ENCODE results near the gene TTC27. TPM values are rescaled to one million over a fixed set of nuclear protein-coding genes. Genes with fewer than 3 reads are reported as not detected.

TTC27 gene
- total RNA-seq, 1 donor from 2014 or later: 8.4 TPM

GRCh38 chr2:32656069-32656468, 28.2 kb downstream of the TTC27 start:
- intact Hi-C loops (cut with DNase I): no loop called here

DNA sequence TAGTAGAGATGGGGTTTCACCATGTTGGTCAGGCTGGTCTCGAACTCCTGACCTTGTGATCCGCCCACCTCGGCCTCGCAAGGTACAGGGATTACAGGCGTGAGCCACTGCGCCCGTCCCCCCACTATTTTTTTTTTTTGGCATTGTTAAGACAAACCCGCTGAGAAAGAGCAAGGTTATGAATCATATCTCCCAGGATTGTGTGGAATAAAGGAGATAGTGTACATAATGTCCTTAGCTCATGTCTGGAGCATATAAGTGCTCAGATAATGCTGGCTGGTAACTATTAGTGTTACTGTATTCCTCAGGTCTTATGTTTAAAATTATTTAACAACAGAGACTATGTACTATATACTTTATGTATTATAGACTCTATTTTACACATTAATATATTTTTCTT, 36.0 kb downstream of the TTC27 start:
- intact Hi-C loops (cut with DNase I): no loop called here
- DNase-seq (no peak), ATAC-seq (ENCODE audit: poor library complexity) (no peak)

More at GRCh38 chr2:32656069-32656468, 28.2 kb downstream of the TTC27 start:
- ATAC-seq (ENCODE audit: poor library complexity): no peak
- DNase-seq: no peak

DNA sequence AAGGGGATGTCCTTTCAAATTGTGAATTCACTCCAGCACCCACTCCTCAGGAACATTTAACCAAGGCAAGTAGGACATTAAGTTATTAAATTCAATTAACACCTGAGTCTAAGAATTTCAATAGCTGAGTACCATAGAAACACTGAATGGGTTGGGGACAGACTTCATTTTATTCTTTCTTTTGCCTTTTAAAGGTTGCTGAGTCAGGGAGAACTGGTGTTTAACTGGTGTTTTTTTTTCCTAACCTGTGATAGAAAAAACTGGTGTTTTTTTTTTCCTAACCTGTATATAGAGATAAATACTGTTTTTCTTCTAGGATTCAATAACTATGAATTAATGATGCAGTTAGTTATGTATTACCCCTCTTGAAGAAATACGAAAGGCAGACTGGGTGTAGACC, 38.9 kb downstream of the TTC27 start:
- intact Hi-C loops (cut with DNase I): no loop called here
- ATAC-seq (ENCODE audit: poor library complexity) (no peak), DNase-seq (no peak)

- ATAC-seq (ENCODE audit: poor library complexity) (no peak), DNase-seq (no peak)
- intact Hi-C loops (cut with DNase I): no loop called here
These were observed 40.4 kb downstream of the TTC27 start for GRCh38 chr2:32668254-32668653.

GRCh38 chr2:32671885-32672533, 44.2 kb downstream of the TTC27 start:
- intact Hi-C loops (cut with DNase I): no loop called here
- ATAC-seq (ENCODE audit: poor library complexity) (no peak), DNase-seq (no peak)

DNA sequence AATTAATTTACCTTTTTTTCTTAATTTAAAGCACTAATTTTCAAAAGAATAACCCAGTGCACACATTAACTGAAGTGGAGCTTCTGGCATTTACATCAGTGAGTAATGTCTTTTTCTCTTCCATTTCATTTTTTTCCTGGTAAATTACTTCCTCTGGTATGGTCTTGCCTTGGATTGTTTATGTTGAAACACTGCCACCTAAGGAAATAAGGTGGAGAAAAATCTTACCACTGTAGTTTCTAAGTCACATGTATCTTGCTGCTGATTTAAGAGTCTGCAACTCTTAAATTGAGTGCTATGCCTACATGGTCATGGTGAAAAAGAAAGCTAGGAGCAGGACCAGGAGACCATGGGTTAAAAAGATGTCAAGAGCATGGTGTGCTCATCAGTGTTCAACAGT, 51.0 kb downstream of the TTC27 start:
- intact Hi-C loops (cut with DNase I): no loop called here
- DNase-seq: no peak

DNA sequence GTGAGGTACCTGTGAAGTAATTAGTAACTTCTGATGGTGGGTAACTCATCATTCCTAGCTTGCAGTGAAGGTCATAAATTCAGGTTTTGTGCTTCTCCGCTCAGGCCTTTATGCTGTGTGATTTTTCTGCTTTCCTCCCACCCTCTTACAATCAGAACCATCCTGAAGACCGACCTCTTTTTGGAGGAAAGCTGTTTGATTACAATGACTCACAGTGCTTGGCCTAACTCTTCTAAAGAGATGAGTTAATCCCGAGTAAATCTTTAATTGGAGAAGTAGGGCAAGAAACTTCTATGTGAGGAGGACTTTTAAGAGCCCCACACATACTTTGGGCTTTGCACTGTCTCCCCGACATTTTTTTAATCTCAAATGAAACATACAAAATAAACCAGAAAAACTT, 53.1 kb downstream of the TTC27 start:
- DNase-seq (no peak), ATAC-seq (ENCODE audit: poor library complexity) (no peak)
- intact Hi-C loops (cut with DNase I): no loop called here

More for the DNA sequence above, 51.0 kb downstream of the TTC27 start:
- no peak for ATAC-seq (ENCODE audit: poor library complexity)

DNA sequence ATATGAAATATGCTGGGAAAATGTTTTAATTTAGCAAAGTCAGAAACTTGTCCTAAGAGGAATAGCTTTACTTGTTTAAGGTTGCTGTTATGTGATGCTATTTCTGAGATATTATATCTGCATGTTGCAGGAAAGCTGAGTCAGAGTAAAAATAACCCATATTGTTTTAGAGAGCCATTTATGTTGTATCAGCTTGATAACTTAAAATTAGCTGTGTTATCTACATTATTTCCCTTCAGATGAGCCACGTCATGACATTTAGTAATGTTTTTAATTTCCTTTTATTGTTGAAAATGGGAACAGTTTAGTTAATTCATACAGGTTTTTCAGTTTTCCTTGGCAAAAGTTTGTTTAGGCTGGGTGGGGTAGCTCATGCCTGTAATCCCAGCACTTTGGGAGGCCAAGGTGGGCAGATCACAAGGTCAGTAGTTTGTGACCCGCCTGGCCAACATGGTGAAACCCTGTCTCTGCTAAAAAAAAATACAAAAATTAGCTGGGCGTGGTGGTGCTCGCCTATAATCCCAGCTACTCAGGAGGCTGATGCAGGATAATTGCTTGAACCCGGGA, 55.8 kb downstream of the TTC27 start:
- ATAC-seq (ENCODE audit: poor library complexity): no peak
- DNase-seq: no peak
- intact Hi-C loops (cut with DNase I): no loop called here

DNA sequence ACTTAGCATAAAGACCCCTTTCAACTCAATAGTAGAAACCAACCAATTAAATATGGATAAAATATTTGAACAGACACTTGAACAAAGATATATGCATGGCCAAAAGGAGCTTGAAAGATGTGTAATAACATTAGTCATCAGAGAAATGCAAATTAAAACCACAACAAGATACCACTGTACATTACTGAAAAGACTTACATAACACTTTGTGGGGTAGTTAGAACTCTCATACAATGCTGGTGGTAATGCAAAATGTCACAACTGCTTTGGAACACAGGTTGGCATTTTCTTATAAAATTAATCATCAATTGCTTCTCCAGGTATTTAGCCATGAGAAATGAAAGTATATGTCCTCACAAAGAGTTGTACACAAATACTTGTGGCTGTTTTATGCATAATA, 60.7 kb downstream of the TTC27 start:
- no peak for ATAC-seq (ENCODE audit: poor library complexity)
- intact Hi-C loops (cut with DNase I): no loop called here
- no peak for DNase-seq

DNA sequence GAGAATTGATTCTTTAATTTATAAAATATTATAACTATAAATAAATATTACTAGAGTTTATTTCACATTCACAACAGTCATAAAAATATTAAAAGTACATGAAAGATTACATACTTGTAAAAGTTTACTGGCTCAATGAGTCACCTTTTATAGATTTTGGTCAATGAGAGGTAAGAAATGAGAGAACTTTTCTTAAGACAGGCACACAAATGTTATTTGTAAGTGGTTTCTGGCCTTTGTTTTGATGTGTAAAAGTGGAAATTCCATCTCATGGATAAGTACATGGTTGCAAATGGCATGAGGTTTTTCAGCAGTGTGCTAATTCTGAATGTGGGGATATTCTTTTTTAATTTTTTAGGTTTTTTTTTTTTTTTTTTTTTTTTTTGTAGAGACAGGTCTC, 63.8 kb downstream of the TTC27 start:
- intact Hi-C loops (cut with DNase I): no loop called here
- ATAC-seq (ENCODE audit: poor library complexity) (no peak), DNase-seq (no peak)

GRCh38 chr2:32696439-32696838, 68.6 kb downstream of the TTC27 start:
- ATAC-seq (ENCODE audit: poor library complexity) (no peak), DNase-seq (no peak)
- intact Hi-C loops (cut with DNase I): no loop called here

DNA sequence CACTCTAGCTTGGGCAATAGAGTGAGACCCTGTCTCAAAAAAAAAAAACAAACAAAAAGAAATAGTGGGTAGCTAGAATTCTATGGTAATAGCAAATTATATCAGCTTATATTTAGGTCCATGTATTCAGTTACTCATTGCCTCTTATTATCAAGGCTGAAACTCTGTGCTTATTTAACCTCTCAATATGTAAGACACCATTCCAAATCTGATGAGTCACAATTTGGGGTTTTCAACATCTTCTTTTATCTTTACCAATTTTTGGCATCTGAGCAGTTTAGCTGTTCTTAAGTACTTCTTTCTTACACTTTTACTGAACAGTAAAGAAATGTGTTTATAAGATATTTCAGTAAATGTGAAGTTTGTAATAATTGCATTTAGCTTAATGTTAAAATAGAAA, 69.3 kb downstream of the TTC27 start:
- intact Hi-C loops (cut with DNase I): no loop called here
- ATAC-seq (ENCODE audit: poor library complexity) (no peak), DNase-seq (no peak)

DNA sequence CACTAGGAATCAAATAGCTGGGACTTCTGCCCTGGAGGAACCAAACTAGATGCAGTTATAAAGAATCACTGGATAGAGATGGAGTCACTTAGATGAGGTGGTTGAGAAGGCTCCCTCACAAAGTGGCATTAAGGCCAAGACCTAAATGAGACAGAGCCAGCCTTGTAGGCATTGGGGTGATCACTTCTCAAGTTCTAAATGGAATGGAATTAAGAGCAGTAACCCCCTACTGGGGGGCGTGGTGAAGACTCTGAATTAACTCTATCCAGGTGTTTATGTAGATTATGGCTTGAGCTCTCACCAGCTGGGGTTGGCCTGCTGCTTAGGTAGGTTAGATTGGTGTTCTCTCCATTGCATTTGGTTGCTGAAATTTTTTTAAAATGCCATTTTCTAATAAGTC, 71.3 kb downstream of the TTC27 start:
- DNase-seq (no peak), ATAC-seq (ENCODE audit: poor library complexity) (no peak)
- intact Hi-C loops (cut with DNase I): no loop called here

DNA sequence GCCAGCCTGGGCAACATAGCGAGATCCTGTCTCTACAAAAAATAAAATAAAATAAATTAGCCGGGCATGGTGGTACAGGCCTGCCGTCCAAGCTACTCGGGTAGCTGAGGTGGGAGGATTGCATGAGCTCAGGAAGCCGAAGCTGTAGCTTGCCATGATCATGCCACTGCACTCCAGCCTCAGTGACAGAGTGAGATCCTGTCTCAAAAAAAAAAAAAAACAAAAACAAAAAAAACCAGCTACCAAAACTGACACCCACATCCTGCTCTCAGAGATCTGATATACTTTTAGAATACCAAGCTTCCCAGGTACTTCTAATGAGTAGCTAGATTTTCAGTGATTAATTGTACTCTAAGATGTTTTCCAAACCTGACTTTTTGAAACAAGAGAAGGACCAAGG, 74.0 kb downstream of the TTC27 start:
- intact Hi-C loops (cut with DNase I): no loop called here
- no peak for ATAC-seq (ENCODE audit: poor library complexity)
- no peak for DNase-seq

DNA sequence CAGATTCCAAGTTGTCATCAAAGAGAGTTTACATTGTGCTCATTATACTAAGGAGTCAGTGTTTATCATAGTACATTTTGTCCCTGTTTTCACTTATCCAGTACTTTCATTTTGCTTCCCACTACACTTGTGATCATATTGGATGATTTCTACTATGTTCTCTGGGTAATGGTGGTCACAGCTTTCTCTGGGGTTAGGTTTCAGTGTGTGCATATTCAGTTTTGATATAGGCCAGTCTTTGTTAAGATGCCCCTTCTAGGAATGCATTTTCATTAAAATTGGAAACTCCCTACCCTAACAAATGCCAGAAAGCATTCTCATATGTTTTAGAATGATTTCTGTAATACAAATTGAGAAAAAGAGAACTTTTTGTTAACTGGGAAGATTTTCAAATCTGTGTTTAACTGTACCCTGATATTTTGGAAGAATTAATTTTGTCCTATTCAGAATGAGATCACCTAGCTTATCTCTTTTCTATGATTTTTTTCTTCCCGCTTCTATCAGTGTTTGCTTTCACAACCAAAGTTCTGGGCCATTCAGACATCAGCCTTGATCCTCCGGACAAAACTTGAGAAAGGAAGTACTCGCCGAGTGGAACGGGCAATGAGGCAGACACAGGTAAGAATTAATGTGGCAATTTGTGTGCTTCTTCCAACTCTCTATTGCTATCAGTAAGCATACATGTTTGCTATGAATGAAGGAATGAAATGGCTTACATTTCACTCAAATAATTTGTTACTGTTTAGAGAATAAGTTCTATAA, 74.6 kb downstream of the TTC27 start:
- DNase-seq (no peak), ATAC-seq (ENCODE audit: poor library complexity) (no peak)
- intact Hi-C loops (cut with DNase I): no loop called here

DNA sequence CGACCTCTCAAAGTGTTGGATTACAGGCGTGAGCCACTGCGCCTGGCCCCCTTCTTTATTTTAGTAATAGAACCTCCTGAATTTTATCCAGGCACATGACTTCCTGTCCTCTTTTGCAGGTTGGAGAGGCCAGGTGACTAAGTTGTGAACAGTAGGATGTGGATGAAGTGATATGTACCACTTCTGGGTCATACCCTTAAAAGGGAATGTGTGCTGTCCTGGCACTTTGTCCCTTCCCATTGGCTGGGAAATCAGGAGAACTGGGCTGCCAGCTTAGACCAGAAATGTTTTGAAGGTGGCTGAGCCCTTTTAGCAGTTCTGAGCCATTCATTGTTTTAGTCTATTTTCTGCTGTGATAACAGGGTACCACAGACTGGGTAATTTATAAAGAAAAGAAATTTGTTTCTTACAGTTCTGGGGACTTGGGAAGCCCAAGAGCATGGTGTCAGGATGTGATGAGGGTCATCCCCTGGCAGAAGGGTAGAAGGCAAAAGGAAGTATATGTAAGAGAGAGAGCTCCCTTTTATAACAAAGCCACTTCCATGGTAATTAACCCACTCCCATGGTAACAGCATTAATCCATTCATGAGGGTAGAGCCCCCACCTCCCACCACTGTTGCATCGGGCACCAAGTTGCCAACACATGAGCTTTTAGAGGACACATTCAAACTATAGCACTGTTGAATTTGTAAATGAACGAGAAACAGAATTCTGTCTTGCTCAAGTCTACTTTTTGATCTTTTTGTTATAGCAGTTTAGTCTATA, 79.1 kb downstream of the TTC27 start:
- DNase-seq (no peak), ATAC-seq (ENCODE audit: poor library complexity) (no peak)
- intact Hi-C loops (cut with DNase I): no loop called here

GRCh38 chr2:32711219-32711618, 83.4 kb downstream of the TTC27 start:
- peak; percentile 34 for ATAC-seq (ENCODE audit: poor library complexity)
- intact Hi-C loops (cut with DNase I): no loop called here
- DNase-seq: no peak

GRCh38 chr2:32711908-32712501, 84.2 kb downstream of the TTC27 start:
- DNase-seq (no peak), ATAC-seq (ENCODE audit: poor library complexity) (no peak)
- intact Hi-C loops (cut with DNase I): no loop called here

DNA sequence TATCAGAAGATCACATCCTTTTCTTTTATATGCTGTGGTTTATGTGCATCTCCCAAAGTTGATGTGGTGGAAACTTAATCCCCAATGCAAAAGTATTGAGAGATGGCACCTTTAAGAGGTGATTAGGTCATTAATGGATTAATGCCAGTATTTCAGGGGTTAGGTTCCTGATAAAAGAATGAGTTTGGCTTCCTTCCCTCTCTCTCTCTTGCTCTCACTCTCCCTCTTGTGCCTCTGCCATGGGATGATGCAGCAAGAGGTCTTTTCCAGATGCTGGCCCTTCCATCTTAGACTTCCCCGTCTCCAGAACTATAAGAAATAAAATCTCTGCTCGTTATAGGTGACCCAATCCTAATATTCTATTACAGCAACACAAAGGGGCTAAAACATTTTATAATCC, 85.0 kb downstream of the TTC27 start:
- no peak for DNase-seq
- peak; percentile 82 for ATAC-seq (ENCODE audit: poor library complexity)
- intact Hi-C loops (cut with DNase I): no loop called here
